ENCODE data around the gene PWP2.
"Not testable (repeated sequence)": the region's sequence is repeated elsewhere in the genome, so short reads cannot be mapped to it uniquely, and the experiment has no call there.

- not testable (repeated sequence) for TF ChIP-seq ZBTB40 (IDR thresholded peaks at IDR 0.05; ENCODE audit: borderline replicate concordance); NFYB (IDR thresholded peaks at IDR 0.05; ENCODE audit: insufficient read depth, low read depth, low read length); CHD1 (IDR thresholded peaks at IDR 0.05; ENCODE audit: low read depth, low read length); YY1 (IDR thresholded peaks at IDR 0.05; ENCODE audit: low read depth, low read length); FOXK2 (IDR thresholded peaks at IDR 0.05); MYC (IDR thresholded peaks at IDR 0.05; ENCODE audit: insufficient read depth, insufficient read length, insufficient replicate concordance, low read length, severe bottlenecking); POLR2A (IDR thresholded peaks at IDR 0.05; ENCODE audit: low read depth, low read length); CREM (IDR thresholded peaks at IDR 0.05; ENCODE audit: low read depth); MEF2B (IDR thresholded peaks at IDR 0.05; ENCODE audit: partially characterized antibody, poor library complexity, severe bottlenecking)
Measured at GRCh38 chr21:44172741-44173140, 65.5 kb downstream of the PWP2 start.
